Measurements from ENCODE around the gene DNAAF1.
A peak's percentile ranks its signal among the peaks of the same experiment; 100 is the strongest.

The DNAAF1 gene

GRCh38 chr16:84138500-84138823 is 6.6 kb upstream of the DNAAF1 start:
- DNase-seq (ENCODE audit: low read depth), result no peak
- H3K4me3 ChIP-seq (ENCODE audit: control insufficient read depth, low read depth, low read length), result no peak overlapping the region
- TF ChIP-seq CTCF (IDR thresholded peaks at IDR 0.05; ENCODE audit: control insufficient read depth, insufficient read depth, low read depth, low read length, missing control alignments), result no peak

DNA sequence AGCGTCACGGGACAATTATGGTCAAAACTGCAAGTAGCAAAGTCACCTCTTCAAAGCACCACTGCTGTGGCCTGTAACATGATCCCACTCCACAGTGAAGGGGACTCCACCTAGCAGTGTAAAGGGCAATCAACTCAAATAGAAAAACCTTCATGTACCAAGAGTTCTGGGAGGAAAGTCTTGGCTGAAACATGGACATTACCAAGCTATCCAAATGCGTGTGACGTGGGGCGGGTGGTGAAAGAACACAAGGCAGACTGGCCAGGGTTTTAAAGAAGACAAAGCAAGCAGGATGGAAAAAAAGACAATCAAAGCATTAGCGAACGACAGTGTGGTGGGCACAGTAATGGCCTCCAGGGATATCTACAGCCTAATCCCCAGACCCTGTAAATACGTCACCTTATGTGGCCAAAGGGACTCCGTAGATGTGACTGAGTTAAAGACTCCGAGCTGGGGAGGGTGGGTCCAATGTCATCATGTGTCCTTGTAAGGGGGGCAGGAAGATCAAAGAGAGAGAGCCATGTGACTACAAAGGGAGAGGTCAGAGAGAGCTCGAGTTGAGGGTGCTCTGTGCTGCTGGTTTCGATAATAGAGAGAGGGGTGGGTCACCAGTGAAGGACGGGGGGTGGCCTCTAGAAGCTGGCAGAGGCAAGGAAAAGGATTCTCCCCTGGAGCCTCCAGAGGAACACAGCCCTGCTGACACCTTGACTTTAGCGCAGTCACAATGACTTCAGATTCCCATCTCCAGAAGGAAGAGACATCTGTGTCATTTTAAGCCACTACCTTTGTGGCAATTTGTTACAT is 6.1 kb upstream of the DNAAF1 start:
- TF ChIP-seq CTCF (IDR thresholded peaks at IDR 0.05; ENCODE audit: control insufficient read depth, insufficient read depth, low read depth, low read length, missing control alignments), result no peak
- no peak for DNase-seq (ENCODE audit: low read depth)
- H3K4me3 ChIP-seq (ENCODE audit: control insufficient read depth, low read depth, low read length), result no peak overlapping the region

GRCh38 chr16:84139628-84140258 is 5.4 kb upstream of the DNAAF1 start:
- no peak overlapping the region for H3K4me3 ChIP-seq (ENCODE audit: control insufficient read depth, low read depth, low read length)
- no peak for TF ChIP-seq CTCF (IDR thresholded peaks at IDR 0.05; ENCODE audit: control insufficient read depth, insufficient read depth, low read depth, low read length, missing control alignments)
- DNase-seq (ENCODE audit: low read depth), result no peak

DNA sequence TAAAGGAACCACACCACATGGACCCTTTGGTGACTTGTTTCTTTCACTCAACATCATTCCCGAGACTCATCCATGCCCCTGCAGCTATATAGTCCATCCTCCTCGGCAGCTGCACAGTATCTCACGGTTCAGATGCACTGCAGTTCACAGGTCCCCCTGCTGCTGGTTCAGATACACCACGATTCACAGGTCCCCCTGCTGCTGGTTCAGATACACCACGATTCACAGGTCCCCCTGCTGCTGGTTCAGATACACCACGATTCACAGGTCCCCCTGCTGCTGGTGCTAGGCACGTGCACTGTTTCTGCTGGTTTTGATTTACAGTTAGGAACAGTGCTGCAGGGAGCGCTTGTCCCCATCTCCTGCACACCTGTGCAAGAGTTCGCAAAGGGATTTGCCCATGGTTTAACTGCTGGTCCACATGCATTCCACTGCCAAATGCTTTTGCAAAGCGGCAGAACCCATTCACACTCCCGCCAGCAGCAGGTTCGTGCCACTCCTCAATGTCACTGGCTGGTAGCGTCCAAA is 3.9 kb upstream of the DNAAF1 start:
- H3K4me3 ChIP-seq (ENCODE audit: control insufficient read depth, low read depth, low read length), result no peak overlapping the region
- DNase-seq (ENCODE audit: low read depth), result no peak

DNA sequence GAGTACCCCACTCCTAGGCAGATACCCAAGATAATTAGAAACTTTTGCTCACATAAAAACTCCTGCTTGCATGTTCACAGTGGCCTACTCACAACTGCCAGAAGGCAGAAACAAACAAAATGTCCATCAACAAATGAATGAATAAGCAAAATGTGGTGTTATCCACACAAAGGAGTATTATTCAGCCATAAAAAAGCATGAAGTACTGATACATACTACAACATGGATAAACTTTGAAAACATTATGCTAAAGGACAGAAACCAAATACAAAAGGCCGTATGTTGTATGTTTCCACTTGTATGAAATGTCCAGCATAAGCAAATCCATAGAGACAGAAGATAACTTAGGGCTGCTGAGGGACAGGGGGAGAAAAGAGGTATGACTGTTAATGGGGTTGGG is 2.0 kb upstream of the DNAAF1 start:
- no peak for TF ChIP-seq CTCF (IDR thresholded peaks at IDR 0.05; ENCODE audit: control insufficient read depth, insufficient read depth, low read depth, low read length, missing control alignments)
- H3K4me3 ChIP-seq (ENCODE audit: control insufficient read depth, low read depth, low read length), result no peak overlapping the region
- no peak for DNase-seq (ENCODE audit: low read depth)

More for the DNA sequence above, 3.9 kb upstream of the DNAAF1 start:
- no peak for TF ChIP-seq CTCF (IDR thresholded peaks at IDR 0.05; ENCODE audit: control insufficient read depth, insufficient read depth, low read depth, low read length, missing control alignments)

GRCh38 chr16:84143784-84144199 is 1.3 kb upstream of the DNAAF1 start:
- no peak for DNase-seq (ENCODE audit: low read depth)
- peak overlapping the region; percentile 81 for H3K4me3 ChIP-seq (ENCODE audit: control insufficient read depth, low read depth, low read length)
- TF ChIP-seq CTCF (IDR thresholded peaks at IDR 0.05; ENCODE audit: control insufficient read depth, insufficient read depth, low read depth, low read length, missing control alignments), result no peak
